Sigmoid colon (tissue), 4 donors: ENCODE data around the gene HS6ST2.

Experiments used
- EP300 ChIP-seq, 4 donors: sonication (generic); formaldehyde crosslinking; IDR thresholded peaks; one replicate each; pipeline ENCODE4 v1.6.1; 2017; ENCODE audit warnings: antibody characterized with exemption in 4 of 4
- TF ChIP-seq, protein P1 (sequence below), 4 experiments: fragments of 450-650 bp in 3 of 4; fragments of 200-600 bp in 1 of 4; IDR thresholded peaks; one replicate each; pipeline ENCODE4 v1.5.1; 2016 to 2019; ENCODE audit warnings: antibody characterized with exemption in 4 of 4, mild to moderate bottlenecking in 3 of 4, moderate library complexity in 2 of 4

- TF ChIP-seq, protein P1, sequence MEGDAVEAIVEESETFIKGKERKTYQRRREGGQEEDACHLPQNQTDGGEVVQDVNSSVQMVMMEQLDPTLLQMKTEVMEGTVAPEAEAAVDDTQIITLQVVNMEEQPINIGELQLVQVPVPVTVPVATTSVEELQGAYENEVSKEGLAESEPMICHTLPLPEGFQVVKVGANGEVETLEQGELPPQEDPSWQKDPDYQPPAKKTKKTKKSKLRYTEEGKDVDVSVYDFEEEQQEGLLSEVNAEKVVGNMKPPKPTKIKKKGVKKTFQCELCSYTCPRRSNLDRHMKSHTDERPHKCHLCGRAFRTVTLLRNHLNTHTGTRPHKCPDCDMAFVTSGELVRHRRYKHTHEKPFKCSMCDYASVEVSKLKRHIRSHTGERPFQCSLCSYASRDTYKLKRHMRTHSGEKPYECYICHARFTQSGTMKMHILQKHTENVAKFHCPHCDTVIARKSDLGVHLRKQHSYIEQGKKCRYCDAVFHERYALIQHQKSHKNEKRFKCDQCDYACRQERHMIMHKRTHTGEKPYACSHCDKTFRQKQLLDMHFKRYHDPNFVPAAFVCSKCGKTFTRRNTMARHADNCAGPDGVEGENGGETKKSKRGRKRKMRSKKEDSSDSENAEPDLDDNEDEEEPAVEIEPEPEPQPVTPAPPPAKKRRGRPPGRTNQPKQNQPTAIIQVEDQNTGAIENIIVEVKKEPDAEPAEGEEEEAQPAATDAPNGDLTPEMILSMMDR (IDR thresholded peaks at IDR 0.05) = no peak
- no peak for TF ChIP-seq EP300 (IDR thresholded peaks at IDR 0.05)
Measured at GRCh38 chrX:132668178-132668577, 290.3 kb downstream of the HS6ST2 start.
